ENCODE measurements around the gene CD99. TPM values are rescaled to one million over a fixed set of nuclear protein-coding genes. Genes with fewer than 3 reads are reported as not detected.
"Not testable (repeated sequence)": the region's sequence is repeated elsewhere in the genome, so short reads cannot be mapped to it uniquely, and the experiment has no call there.

CD99 gene
- total RNA-seq, 1 donor from 2014 or later, result 398 TPM

DNA sequence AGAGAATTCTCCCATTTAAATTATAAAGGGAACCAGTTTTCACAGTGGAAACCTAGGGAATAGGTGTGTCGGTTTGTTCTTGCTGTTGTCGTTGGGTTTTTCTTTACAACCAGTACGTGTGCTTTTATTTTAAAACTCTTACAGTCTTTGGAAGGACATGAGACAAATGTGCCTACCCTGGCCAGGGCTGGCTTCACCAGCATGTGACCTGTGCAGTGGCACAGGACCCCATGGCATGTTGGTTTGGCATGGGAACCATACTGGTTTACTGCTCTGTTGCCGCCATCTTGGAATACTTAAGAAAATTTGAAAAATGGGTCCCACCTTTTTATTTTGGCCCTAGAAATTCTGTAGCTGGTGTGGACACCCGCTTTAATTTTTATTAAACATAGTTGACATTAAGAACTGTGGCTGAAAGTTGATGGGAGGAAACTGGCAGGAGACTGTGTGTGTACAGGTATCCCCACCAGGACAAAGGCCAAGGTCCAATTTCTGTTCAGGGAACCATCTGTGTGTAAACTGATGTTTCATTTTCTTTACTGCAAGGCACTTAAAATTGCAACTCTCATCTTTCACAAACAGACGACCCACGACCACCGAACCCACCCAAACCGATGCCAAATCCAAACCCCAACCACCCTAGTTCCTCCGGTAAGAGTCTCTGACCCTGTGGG lies 28.8 kb downstream of the CD99 start:
- no peak for DNase-seq (ENCODE audit: low spot score)

DNA sequence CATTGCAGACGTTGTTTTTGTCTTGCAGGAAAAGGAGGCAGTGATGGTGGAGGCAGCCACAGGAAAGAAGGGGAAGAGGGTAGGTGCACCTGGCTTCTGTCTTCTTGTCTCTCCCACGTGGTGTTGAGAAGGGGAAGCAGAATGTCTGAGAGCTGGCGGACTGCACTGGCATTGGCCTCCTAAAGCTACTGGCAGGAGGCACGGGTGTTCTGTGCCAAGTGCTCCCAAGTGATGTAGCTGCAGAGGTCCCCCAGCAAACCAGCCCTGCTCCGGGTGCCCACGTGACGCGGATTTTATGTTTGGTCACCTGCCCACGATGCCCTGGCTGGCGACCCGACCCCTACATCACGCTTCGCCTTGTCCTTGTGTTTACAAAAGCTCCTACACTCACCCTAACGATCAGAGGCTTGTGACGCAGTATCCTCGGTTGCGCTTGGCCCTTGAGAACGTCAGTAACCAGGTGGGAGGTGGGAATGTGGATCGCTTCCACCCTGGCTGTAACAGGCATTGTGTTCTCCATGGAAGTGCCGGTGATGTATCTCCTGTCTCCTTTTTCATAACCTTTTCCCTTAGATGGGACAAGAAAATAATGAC lies 32.3 kb downstream of the CD99 start:
- no peak for DNase-seq (ENCODE audit: low spot score)

- DNase-seq (ENCODE audit: low spot score), result not testable (repeated sequence)
Observed at GRCh38 chrX:2727264-2727663, 36.2 kb downstream of the CD99 start.

DNA sequence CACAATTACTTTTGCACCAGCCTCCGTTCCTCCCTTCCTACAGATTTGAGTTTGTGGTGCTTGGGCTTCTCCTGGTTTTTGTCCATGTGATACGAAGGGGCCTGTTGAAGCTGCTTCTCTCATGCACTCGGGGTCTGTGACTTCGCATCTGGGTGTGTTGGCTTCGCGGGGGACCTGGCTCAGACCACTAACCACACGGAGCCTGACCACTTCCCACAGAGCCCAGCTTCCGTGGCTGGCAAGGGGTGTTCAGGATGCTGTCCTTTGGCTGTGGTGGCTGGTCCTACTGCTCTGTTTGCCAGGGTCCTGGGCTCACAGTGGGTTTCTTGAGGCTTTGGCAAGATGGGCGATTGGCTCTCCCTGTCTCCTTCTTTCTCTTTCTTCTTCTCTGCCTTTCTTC lies 41.0 kb downstream of the CD99 start:
- DNase-seq (ENCODE audit: low spot score), result no peak

- no peak for DNase-seq (ENCODE audit: low spot score)
Observed at GRCh38 chrX:2732649-2733048, 41.6 kb downstream of the CD99 start.

DNA sequence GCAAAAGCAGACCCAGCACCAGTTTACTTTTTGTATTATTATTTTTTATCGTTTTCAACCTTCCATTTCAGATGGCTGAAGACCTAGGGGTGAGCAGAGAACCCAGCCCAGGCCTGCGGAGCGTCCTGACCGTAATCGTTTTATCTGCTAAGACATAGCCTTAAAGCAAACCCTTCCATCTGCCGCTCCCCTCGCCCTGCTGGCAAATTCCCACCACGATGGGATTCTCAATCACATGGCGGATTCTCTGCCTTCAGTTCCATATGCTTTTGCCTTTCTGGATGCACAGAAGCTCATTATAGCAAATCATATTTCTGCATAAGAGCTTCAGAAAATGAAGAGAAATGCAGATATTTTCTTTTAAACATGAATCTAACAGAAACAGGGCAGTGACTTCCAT lies 42.2 kb downstream of the CD99 start:
- DNase-seq (ENCODE audit: low spot score), result no peak

DNA sequence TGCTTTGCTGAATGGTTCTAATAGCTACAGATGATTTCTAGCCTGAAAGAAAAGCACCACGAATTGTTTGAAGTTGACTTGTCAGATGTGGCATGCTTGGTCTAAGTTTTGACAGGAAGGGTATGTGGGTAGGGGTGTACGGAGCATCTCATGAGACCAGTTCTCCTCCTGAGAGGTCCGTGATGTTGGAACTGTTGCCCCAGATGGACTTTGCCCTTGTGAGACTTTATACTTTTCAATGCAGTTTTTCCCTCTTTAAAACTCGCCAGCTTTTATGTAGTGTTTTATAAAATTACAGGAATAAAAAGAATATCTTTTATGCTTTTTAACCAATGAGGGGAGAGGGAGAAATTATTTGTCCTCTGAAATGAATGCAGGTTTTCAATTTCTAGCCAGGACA lies 44.2 kb downstream of the CD99 start:
- no peak for DNase-seq (ENCODE audit: low spot score)

DNA sequence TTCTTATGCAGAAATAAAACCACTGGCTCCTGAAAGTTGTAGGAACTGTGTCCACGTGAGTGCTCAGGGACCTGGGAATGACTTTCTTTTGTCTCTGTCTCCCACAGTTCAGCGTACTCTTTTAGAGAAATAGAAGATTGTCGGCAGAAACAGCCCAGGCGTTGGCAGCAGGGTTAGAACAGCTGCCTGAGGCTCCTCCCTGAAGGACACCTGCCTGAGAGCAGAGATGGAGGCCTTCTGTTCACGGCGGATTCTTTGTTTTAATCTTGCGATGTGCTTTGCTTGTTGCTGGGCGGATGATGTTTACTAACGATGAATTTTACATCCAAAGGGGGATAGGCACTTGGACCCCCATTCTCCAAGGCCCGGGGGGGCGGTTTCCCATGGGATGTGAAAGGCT lies 49.6 kb downstream of the CD99 start:
- DNase-seq (ENCODE audit: low spot score), result no peak

DNA sequence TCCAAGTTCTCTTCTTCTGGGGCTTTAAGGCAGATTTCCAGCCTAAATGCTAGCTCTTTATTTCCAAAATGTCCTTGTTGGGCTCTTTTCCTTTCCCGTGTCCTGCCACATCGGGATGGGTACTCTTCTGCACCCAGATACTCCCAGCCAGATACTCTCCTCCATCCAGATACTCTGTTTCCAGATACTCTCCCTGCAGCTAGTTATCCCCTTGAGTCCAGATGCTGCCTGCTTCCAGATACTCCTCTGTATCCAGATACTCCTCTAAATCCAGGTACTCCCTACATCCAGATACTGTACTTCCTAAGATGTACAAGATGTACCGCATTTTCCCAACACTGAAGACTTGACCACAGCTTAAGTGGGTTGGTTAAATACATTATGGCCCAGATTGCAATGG lies 50.3 kb downstream of the CD99 start:
- no peak for DNase-seq (ENCODE audit: low spot score)

DNA sequence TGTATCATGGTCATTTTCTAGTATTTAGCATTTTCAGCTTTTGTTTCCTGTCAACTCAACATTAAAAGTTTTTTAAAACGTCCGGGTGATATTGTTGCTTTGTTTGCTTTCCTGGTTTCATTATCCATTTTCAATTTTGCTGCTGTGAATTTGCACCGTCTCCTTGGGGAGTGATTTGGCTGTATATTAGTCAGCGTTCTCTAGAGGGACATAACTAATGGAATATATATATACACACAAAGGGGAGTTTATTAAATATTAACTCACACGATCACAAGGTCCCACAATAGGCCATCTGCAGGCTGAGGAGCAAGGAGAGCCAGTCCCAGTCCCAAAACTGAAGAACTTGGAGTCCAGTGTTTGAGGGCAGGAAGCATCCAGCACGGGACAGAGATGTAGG lies 55.2 kb downstream of the CD99 start:
- not testable (repeated sequence) for DNase-seq (ENCODE audit: low spot score)

GRCh38 chrX:2748171-2748814 lies 57.2 kb downstream of the CD99 start:
- no peak for DNase-seq (ENCODE audit: low spot score)

DNA sequence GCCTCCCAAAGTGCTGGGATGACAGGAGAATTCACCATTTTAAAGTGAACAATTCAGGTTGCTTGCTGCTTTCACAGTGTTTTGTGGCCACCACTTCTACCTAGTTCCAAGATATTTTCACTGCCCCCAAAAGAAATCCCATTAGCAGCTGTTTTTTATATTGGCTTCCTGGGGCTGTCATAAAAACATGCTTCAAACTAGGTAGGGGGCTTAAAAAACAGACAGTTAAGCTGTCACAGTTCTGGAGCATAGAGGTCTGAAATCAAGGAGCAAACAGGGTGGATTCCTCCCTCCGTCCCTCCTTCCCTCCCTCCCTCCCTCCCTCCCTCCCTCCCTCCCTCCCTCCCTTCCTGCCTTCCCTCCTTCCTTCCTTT lies 57.7 kb downstream of the CD99 start:
- no peak for DNase-seq (ENCODE audit: low spot score)

- no peak for DNase-seq (ENCODE audit: low spot score)
Observed at GRCh38 chrX:2751291-2751690, 60.2 kb downstream of the CD99 start.

- DNase-seq (ENCODE audit: low spot score), result not testable (repeated sequence)
Observed at GRCh38 chrX:2751874-2752300, 60.8 kb downstream of the CD99 start, which contains the start of gene XG. Gene XG (plus strand): TSS chrX:2752040. CDS start chrX:2752275, 235 bp downstream.

DNA sequence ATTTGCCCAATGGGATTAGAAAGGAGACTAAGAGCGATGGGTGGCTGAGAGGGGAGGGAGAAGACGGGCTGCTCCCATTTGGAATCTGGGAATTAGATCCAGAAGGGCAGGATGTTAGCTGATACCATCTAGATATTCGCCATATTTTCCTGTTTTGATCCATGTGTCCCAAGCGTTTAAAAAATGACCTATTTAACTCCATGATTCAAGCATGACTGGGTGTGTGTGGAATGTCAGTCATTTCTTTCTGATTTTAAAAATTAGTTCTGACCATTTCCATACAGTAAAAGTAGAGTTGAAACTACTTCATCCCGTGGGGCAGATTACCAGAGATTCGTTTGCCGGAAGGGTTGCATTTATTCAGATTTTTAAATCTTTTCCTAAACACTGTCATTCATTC lies 61.3 kb downstream of the CD99 start:
- not testable (repeated sequence) for DNase-seq (ENCODE audit: low spot score)

GRCh38 chrX:2755163-2755715 lies 64.1 kb downstream of the CD99 start:
- DNase-seq (ENCODE audit: low spot score), result not testable (repeated sequence)

- no peak for DNase-seq (ENCODE audit: low spot score)
Observed at GRCh38 chrX:2756548-2756947, 65.5 kb downstream of the CD99 start.

- DNase-seq (ENCODE audit: low spot score), result no peak
Observed at GRCh38 chrX:2761246-2761645, 70.2 kb downstream of the CD99 start.

GRCh38 chrX:2762671-2763070 lies 71.6 kb downstream of the CD99 start:
- DNase-seq (ENCODE audit: low spot score), result not testable (repeated sequence)

- not testable (repeated sequence) for DNase-seq (ENCODE audit: low spot score)
Observed at GRCh38 chrX:2764766-2765548, 73.9 kb downstream of the CD99 start.

GRCh38 chrX:2765549-2765830 lies 74.4 kb downstream of the CD99 start:
- no peak for DNase-seq (ENCODE audit: low spot score)

DNA sequence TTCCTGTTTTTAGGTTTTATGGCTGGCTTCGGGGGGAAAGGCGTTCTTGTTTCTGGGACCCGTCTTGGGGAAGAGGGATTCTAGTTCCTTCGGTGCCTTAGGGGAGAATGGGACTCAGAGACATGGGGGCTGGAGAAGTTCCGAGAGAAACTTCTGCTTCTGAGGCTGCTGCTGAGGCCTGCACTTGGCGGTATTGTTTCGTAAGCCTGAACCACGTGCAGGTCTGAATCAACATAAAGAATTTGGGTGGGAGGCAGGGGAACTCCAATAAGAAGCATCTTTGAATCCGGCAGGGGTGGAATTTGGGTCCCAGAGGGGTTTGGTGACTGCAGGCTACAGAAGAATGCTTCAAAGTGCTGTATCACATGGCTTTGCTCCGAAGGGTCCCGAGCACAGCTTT lies 75.8 kb downstream of the CD99 start:
- no peak for DNase-seq (ENCODE audit: low spot score)

Data from mesenteric fat pad (tissue), 1 donor.